Measurements from ENCODE around the gene ZNF800. TPM values are rescaled to one million over a fixed set of nuclear protein-coding genes. Genes with fewer than 3 reads are reported as not detected.

ZNF800 gene
- total RNA-seq, 2 experiments from 2014 or later: 73.9 to 78.9 TPM

DNA sequence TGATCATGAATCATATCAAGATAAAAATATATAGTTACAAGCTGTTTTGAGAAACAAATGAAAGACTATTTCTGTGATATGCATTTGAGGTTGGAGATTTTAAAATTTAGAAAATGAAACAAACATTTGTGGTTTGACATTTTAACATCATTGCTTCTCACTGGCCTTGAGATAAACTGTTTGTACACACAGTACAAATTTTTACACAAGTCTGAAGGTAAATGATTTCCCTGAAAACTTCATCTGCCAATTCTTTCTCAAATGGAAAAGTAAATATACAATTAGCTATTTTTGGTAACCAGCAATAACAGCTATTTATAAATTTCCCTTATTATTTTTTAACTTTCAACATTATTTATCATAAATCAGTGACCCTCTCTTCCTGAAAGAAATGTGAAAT is 38.6 kb downstream of the ZNF800 start:
- DNase-seq (no peak), ATAC-seq (ENCODE audit: poor library complexity) (no peak)
- no peak overlapping the region for H3K4me3 ChIP-seq (ENCODE audit: low read length)
- ChIA-PET CTCF (no interaction called here), POLR2A (no interaction called here)
- intact Hi-C loops (cut with DNase I, micrococcal nuclease): loop anchor here in 1 of 2 experiments (5.0 kb wide), 1 partner anchor 33 kb away; no protein-coding TSS in a partner anchor
- Mint-ChIP-seq H3K27ac (peak overlapping the region; percentile 40), H3K4me1 (ENCODE audit: low read depth) (peaks cover 32% of the 10 kb centered on the region), H3K4me3 (no peak overlapping the region), H3K36me3 (ENCODE audit: low read depth) (peaks cover 32% of the 10 kb centered on the region), H3K27me3 (no peaks in the 10 kb centered on the region), H3K9me3 (no peaks in the 10 kb centered on the region)
- H3K36me3 ChIP-seq (ENCODE audit: insufficient read depth, low read length): peaks cover 16% of the 10 kb centered on the region
- no peak for TF ChIP-seq CTCF (IDR thresholded peaks at IDR 0.05)
- no peaks in the 10 kb centered on the region for H3K27me3 ChIP-seq (ENCODE audit: control insufficient read depth in 1 of 2, insufficient read depth in 2 of 2, low read length in 2 of 2)
- no peak overlapping the region for H3K27ac ChIP-seq (ENCODE audit: low read depth in 1 of 2, low read length in 2 of 2)
- no peaks in the 10 kb centered on the region for H3K9me3 ChIP-seq (ENCODE audit: control insufficient read depth in 1 of 2, insufficient read depth in 1 of 2, low read length in 2 of 2)
- no peaks in the 10 kb centered on the region for H3K4me1 ChIP-seq (ENCODE audit: insufficient read depth, low read length)

DNA sequence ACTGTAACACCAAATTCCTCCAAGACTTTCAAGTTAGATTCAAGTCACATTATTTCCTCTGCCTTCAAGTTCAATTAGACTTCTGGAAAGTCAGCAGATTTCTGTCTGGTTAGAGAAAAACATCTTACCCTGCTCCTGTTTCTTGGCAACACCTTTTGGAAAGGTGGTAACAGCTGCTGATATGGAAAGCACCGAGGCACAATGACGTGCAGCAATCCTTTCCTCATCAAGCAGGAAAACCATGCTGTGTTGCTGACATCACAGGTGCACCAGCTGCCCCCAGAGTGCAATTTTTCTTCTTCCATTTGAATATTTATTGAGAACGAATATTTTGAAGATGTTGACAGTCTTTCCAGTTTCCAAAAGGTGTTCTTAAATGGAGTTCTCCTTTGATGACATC is 41.9 kb downstream of the ZNF800 start:
- Histone ChIP-seq H3K27ac (ENCODE audit: low read depth in 1 of 2, low read length in 2 of 2) (no peak overlapping the region), H3K9me3 (ENCODE audit: control insufficient read depth in 1 of 2, insufficient read depth in 1 of 2, low read length in 2 of 2) (no peaks in the 10 kb centered on the region), H3K27me3 (ENCODE audit: control insufficient read depth in 1 of 2, insufficient read depth in 2 of 2, low read length in 2 of 2) (no peaks in the 10 kb centered on the region), H3K4me1 (ENCODE audit: insufficient read depth, low read length) (peaks cover 7% of the 10 kb centered on the region), H3K36me3 (ENCODE audit: insufficient read depth, low read length) (peaks cover 4% of the 10 kb centered on the region), H3K4me3 (ENCODE audit: low read length) (no peak overlapping the region)
- H3K4me3 Mint-ChIP-seq: no peak overlapping the region
- ChIA-PET POLR2A (interaction anchor here (1.1 to 1.8 kb wide), 3 partner anchors 9 to 164 kb away, joined by 4 to 7 read pairs (median 5); no protein-coding TSS in a partner anchor), CTCF (interaction anchor here (1.0 kb wide), 1 partner anchor 163 kb away, joined by 3 read pairs; no protein-coding TSS in a partner anchor)
- no peak for DNase-seq
- H3K27me3 Mint-ChIP-seq: no peaks in the 10 kb centered on the region
- no peak for TF ChIP-seq CTCF (IDR thresholded peaks at IDR 0.05)
- intact Hi-C loops (cut with DNase I, micrococcal nuclease): loop anchor here in 1 of 2 experiments (5.0 kb wide), 1 partner anchor 37 kb away; no protein-coding TSS in a partner anchor
- no peak for ATAC-seq (ENCODE audit: poor library complexity)
- H3K4me1 Mint-ChIP-seq (ENCODE audit: low read depth): peaks cover 36% of the 10 kb centered on the region
- H3K9me3 Mint-ChIP-seq: no peaks in the 10 kb centered on the region
- H3K27ac Mint-ChIP-seq: peak overlapping the region; percentile 7
- peaks cover 9% of the 10 kb centered on the region for H3K36me3 Mint-ChIP-seq (ENCODE audit: low read depth)

DNA sequence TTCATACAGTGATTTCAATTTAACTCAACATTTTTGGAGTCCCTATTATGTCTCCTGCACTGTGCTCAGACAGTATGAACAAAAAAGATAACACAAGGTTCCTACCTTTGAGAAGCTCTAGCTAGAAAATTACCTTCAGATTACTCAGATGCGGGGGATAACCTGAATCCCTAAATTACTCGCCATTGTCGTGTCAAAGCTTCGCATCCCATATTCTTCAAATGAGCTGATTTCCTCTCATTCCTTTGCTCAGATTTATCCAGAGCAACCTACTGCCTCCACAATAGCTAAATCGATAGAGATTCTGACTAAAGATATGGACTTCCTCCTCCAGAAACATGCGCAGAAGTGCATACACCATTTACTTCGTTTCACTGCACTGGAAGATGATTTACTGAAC is 42.6 kb downstream of the ZNF800 start:
- intact Hi-C loops (cut with DNase I, micrococcal nuclease): loop anchor here (5.0 kb wide), 4 partner anchors 37 to 297 kb away; partner anchors contain the start of genes ARF5 (in 1 of the 2), GCC1 (in 1 of the 2) and ZNF800 (in 1 of the 2)
- Mint-ChIP-seq H3K27me3 (no peaks in the 10 kb centered on the region), H3K4me3 (no peak overlapping the region), H3K36me3 (ENCODE audit: low read depth) (peaks cover 3% of the 10 kb centered on the region), H3K4me1 (ENCODE audit: low read depth) (peaks cover 36% of the 10 kb centered on the region), H3K27ac (peak overlapping the region; percentile 7), H3K9me3 (no peaks in the 10 kb centered on the region)
- no peak overlapping the region for H3K27ac ChIP-seq (ENCODE audit: low read depth in 1 of 2, low read length in 2 of 2)
- no peak for TF ChIP-seq CTCF (IDR thresholded peaks at IDR 0.05)
- DNase-seq (no peak), ATAC-seq (ENCODE audit: poor library complexity) (no peak)
- CTCF ChIA-PET: interaction anchor here (0.5 to 3.9 kb wide), 3 partner anchors 9 to 574 kb away, joined by 3 to 34 read pairs (median 3); no protein-coding TSS in a partner anchor
- no peak overlapping the region for H3K4me3 ChIP-seq (ENCODE audit: low read length)
- no peaks in the 10 kb centered on the region for H3K27me3 ChIP-seq (ENCODE audit: control insufficient read depth in 1 of 2, insufficient read depth in 2 of 2, low read length in 2 of 2)
- POLR2A ChIA-PET: interaction anchor here (1.1 to 1.8 kb wide), 4 partner anchors 8 to 235 kb away, joined by 3 to 7 read pairs (median 4); partner anchors contain the start of gene GCC1
- H3K4me1 ChIP-seq (ENCODE audit: insufficient read depth, low read length): peaks cover 7% of the 10 kb centered on the region
- H3K36me3 ChIP-seq (ENCODE audit: insufficient read depth, low read length): peaks cover 4% of the 10 kb centered on the region
- H3K9me3 ChIP-seq (ENCODE audit: control insufficient read depth in 1 of 2, insufficient read depth in 1 of 2, low read length in 2 of 2): no peaks in the 10 kb centered on the region

Measured in CD4-positive, alpha-beta T cell (primary cell).